HG02981 (cell line): Measurements from ENCODE around the gene KIRREL2.
"Not testable (repeated sequence)": the region's sequence is repeated elsewhere in the genome, so short reads cannot be mapped to it uniquely, and the experiment has no call there.

Experiments
- ATAC-seq: cut with Tn5 transposase; IDR thresholded peaks from one replicate; pipeline ENCODE4 v1.9.1; 2021; ENCODE audit warnings: mild to moderate bottlenecking, moderate library complexity; ENCODE audit not compliant: unreplicated experiment

The KIRREL2 gene

DNA sequence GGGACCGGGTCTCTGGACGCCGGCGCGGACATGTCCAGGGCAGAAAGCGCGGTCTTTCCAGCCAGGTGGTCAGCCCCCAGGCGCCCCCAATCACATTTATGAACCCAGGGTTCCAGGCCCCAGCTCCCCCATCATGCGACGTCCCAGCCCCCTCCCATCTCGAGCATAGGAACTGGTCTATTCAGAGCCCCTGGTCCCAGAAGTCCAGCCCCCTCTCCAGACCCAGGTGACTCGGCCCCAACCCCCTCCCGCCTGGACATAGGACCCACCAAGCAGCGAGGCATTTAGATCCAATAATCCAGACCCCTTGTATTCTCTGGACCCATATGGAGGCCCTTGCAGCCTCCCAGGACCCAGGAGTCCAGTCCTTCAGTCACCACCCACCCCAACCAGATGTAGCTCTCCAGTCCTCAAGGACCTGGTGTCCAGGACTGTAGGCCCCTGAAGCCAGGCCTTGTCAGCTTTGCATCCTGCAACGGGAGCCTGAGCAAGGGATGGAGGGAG is 12.2 kb downstream of the KIRREL2 start:
- ATAC-seq, result no peak

DNA sequence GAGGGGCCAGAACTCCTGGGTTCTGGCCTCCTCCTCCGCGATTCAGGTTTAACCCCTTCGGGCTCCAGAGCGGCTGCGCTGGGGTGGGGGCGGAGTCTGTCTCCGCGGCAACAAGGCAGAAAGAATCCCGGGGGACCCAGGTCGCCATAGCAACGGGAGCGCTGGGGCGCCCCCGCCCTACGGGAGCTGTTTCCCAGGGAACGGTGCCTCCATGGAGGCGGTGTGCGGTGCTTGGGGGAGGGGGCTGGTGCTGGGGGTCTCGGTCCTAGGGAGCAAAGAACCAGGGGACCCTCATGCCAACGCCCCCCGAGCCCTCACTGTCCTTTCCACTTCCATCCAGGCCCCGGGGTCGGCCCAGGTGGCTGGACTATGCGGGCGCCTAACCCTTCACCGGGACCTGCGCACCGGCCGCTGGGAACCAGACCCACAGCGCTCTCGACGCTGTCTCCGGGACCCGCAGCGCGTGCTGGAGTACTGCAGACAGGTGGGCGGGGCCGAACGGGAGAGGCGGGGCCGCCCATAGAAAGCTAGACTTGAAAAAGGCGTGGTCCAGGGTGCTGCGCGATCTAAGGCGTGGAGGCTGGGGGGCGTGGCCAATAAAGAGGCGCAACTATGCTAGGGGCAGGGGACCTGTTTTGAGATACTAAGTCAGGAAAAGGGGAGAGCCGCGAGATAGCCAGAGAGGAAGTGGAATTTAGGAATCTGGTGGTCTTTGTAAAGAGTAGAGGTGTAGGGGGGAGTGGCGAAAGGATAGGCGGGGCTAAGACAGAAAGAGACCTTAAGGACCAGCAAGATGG is 12.8 kb downstream of the KIRREL2 start:
- no peak for ATAC-seq

DNA sequence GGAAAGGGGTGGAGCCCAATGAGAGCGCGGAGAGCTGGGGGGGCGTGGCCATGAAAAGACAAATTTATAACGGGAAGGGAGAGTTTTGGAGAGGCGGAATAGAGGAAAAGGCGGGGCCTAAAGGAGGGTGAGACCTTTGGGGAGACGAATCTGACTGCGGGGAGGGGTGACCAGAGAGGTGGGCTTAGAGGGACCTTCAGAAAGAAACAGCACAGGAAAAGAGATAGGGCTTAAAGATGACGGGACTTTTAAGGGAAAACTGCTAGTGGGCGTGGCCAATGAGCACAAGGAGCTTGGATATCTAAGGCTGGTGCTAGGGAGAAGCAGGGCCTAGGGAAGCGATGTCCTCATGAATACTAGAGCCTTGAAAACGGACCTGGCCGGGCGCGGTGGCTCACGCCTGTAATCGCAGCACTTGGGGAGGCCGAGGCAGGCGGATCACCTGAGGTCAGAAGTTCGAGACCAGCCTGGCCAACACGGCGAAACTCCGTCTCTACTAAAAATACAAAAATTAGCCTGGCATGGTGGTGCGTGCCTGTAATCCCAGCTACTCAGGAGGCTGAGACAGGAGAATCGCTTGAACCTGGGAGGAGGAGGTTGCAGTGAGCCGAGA is 13.5 kb downstream of the KIRREL2 start:
- not testable (repeated sequence) for ATAC-seq

DNA sequence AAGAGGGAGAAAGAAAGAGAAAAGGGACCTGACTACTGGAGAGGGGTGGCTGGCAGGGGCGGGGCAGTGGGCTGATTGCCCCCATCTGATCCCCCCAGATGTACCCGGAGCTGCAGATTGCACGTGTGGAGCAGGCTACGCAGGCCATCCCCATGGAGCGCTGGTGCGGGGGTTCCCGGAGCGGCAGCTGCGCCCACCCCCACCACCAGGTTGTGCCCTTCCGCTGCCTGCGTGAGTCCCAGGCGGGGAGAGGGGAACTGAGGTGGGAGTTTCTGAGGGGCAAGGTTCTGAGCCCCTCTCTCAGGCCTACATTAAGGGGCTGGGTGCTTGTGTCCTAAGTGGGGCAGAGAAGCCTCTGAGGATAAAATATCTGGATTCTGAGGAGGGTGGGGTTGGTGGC is 14.1 kb downstream of the KIRREL2 start:
- ATAC-seq, result no peak

DNA sequence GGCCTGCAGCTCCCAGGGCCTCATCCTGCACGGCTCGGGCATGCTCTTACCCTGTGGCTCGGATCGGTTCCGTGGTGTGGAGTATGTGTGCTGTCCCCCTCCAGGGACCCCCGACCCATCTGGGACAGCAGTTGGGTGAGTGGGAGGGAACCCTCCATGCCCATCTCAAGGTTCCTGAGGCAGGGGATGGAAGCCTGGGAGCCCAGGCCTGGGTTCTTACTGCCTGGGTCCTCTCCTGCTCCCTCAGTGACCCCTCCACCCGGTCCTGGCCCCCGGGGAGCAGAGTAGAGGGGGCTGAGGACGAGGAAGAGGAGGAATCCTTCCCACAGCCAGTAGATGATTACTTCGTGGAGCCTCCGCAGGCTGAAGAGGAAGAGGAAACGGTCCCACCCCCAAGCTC is 14.9 kb downstream of the KIRREL2 start:
- ATAC-seq, result no peak

- no peak for ATAC-seq
These were observed 15.5 kb downstream of the KIRREL2 start for GRCh38 chr19:35872180-35872579.

DNA sequence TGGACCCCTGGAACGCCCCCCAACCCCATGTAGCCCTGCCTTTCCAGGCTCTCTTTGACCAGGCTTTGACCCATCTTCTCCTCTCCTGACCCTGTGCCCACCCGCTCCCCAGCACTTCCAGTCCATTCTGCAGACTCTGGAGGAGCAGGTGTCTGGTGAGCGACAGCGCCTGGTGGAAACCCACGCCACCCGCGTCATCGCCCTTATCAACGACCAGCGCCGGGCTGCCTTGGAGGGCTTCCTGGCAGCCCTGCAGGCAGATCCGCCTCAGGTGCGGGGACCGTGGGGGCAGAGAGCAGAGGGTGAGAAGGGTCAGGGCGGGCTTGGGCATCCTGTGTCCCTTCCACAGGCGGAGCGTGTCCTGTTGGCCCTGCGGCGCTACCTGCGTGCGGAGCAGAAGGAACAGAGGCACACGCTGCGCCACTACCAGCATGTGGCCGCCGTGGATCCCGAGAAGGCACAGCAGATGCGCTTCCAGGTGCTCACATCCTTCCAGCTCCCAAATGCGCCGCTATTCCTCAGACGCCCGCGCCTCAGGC is 17.8 kb downstream of the KIRREL2 start:
- no peak for ATAC-seq

GRCh38 chr19:35879068-35879467 is 22.4 kb downstream of the KIRREL2 start:
- no peak for ATAC-seq

DNA sequence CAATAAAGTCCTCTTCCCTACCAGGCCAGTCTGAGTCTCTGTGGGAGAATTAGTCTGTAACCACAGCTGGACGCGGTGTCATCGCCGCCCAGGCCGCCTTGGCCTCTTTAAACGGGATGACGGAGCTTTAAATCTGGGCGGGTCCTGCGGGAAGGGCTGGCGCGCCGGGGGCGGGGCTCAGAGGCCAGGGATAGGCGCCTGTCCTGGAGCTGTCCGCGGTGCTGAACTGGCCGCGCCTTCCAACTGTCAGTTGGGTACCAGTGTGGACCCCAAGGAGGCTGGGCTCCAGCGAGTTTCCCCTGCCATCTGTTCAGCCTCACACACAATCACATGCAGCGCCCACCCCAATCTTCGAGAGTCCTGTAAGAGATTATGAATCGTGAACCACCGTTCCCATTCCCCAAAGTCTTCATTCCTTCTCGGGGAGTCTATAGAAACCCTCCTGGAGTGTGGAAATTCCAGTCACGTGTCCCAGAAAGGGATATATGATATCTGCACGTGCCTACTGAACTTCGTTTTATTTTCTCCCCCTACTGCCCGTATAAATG is 23.1 kb downstream of the KIRREL2 start:
- no peak for ATAC-seq

GRCh38 chr19:35882114-35882832 is 25.6 kb downstream of the KIRREL2 start:
- no peak for ATAC-seq

GRCh38 chr19:35883882-35884281 is 27.2 kb downstream of the KIRREL2 start:
- no peak for ATAC-seq

DNA sequence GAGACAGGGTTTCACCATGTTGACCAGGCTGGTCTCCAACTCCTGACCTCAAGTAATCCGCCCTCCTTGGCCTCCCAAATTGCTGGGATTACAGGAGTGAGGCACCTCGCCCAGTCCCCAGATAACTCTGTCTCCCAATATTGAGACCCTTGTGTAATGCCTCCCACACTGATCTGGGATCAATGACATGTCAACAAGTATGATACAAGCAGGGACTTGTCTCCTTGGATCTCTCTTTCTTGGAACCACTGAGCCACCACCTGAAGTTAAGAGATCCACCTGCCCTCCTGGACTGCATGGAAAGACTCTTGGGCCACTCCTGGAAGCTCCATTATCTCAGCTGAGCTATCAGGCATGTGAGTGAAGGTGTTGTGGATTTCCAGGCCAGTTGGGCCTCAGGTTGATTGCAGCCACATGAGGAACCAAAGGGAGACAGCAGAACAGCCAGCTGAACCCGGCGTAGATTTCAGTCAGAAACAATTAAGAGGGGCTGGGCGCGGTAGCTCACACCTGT is 28.6 kb downstream of the KIRREL2 start:
- ATAC-seq, result no peak

DNA sequence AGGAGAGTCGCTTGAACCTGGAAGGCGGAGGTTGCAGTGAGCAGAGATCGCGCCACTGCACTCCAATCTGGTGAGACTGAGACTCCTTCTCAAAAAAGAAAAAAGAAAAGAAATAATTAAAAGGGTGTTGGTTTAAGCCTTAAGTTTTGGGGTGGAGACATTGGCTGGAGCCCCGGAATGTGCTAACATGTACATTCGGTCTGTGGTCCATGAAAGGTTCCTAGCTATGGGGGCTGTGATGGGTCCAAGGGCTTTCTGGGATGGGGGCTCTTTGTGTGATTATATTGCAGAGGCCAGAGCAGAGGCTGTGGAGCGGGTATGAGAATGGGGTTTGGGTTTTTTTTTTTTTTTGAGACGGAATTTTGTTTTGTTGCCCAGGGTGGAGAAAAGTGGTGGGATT is 29.2 kb downstream of the KIRREL2 start:
- ATAC-seq, result no peak

DNA sequence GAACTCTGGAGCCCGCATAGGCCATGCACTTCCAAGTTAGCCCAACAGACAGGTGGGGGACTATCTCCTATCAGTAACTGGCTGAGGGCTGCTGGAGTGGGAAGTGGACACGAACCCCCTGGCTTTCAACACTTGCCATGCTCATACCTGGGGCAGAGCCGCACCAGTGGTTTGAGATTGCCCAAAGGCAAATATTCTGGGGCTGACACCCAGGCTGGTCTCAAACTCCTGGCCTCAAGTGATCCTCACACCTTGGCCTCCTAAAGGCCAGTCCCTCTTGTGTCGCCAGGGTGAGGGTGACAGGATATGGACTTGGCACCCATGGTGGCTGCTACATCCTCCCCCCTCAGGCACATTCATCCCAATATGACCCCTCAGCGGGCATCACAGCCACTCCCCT is 30.5 kb downstream of the KIRREL2 start:
- no peak for ATAC-seq

GRCh38 chr19:35888398-35888797 is 31.7 kb downstream of the KIRREL2 start:
- no peak for ATAC-seq

DNA sequence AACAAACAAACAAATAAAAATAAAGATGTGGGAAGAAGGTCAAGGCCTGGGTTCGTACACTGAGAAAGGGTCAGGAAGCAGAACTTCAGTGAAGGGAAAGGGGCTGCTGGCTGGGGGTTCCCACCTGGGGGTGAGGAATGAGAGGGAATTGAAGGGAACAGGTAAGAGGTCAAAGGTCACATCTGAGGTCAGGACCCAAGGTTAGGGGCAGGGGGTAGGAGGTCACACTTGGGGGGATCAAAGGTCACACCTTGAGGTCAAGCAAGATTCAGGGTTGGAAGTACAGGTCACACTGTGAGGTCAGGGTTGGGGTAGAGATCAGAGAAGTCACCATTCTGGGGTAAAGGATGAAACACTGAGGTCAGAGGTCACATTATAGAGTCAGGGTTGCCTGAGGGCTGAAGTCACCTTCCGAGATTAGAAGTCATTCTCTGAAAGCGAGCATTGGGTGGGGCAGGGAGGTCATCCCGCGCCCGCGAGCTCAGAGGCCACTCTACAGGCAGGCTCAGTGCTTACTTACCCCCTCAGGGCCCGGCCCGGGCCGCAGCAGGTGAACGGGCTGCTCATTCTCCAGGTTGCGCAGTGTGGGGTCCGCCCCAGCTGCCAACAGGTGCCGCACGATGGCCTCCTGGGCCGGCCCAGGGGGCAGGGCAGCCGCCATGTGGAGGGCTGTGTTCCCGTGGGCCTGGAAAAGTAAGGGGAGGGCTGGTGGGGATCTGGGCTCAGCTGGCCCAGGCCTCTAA is 32.8 kb downstream of the KIRREL2 start:
- no peak for ATAC-seq

DNA sequence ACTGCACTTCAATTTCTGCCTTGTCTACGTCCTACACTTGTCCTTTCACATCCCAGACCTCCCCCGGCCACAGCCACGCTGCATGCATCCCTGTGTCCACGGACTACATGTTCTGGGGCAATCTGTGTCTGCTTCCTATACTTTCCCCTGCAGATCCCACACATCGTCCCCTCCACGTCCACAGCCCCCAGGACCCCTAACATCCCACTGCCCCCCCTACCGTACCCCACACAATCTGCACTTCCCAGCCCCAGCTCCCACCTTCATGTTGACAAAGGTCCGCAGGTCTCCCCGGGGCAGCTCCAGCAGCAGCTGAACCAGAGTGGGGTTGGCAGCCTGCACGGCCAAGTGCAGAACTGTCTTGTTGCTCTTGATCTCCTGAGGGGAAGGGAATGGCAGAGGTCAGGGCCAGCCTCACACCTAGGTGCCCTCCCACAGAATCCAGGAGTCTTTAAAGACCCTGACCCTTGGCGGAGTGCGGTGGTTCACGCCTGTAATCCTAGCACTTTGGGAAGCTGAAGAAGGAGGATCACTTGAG is 33.5 kb downstream of the KIRREL2 start:
- no peak for ATAC-seq

GRCh38 chr19:35891819-35892218 is 35.1 kb downstream of the KIRREL2 start:
- ATAC-seq, result not testable (repeated sequence)

- no peak for ATAC-seq
These were observed 37.6 kb downstream of the KIRREL2 start for GRCh38 chr19:35894342-35894741.
